Liver (tissue), 9 donors: ENCODE results near the gene SBF2. TPM values are rescaled to one million over a fixed set of nuclear protein-coding genes. Genes with fewer than 3 reads are reported as not detected.

Source experiments
- DNase-seq: peaks from one replicate; pipeline ENCODE4 v3.0.0-alpha.2; 2017; ENCODE audit warnings: low spot score
- H3K27ac ChIP-seq, 2 donors: one replicate each; pipeline ENCODE4 v1.7.0; 2013; ENCODE audit warnings: inconsistent platforms in 2 of 2, low read length in 2 of 2, control low read depth in 1 of 2, low read depth in 1 of 2, mild to moderate bottlenecking in 1 of 2
- H3K27me3 ChIP-seq, 4 donors: one replicate each; pipeline versions ENCODE4 v1.6.1 to v1.7.0; 2013; ENCODE audit warnings: low read length in 3 of 4, inconsistent platforms in 1 of 4, mild to moderate bottlenecking in 1 of 4, moderate library complexity in 1 of 4; ENCODE audit not compliant: control insufficient read depth in 4 of 4, insufficient read depth in 4 of 4
- H3K36me3 ChIP-seq, 4 donors: one replicate each; pipeline versions ENCODE4 v1.6.1 to v1.7.0; 2013; ENCODE audit warnings: low read length in 3 of 4, mild to moderate bottlenecking in 3 of 4, low read depth in 1 of 4, moderate library complexity in 1 of 4; ENCODE audit not compliant: control insufficient read depth in 4 of 4, insufficient read depth in 3 of 4
- H3K4me1 ChIP-seq, 4 donors: one replicate each; pipeline versions ENCODE4 v1.6.1 to v1.7.0; 2013; ENCODE audit warnings: low read length in 3 of 4, mild to moderate bottlenecking in 3 of 4, moderate library complexity in 1 of 4; ENCODE audit not compliant: control insufficient read depth in 4 of 4, insufficient read depth in 4 of 4
- H3K4me3 ChIP-seq, 3 donors: one replicate each; pipeline versions ENCODE4 v1.6.1 to v1.7.0; 2013; ENCODE audit warnings: low read length in 3 of 3, control low read depth in 1 of 3, low read depth in 1 of 3, mild to moderate bottlenecking in 1 of 3
- H3K9ac ChIP-seq, 2 donors: one replicate each; pipeline ENCODE4 v1.7.0; 2013; ENCODE audit warnings: low read length in 2 of 2, mild to moderate bottlenecking in 2 of 2, moderate library complexity in 2 of 2, control low read depth in 1 of 2, low read depth in 1 of 2
- H3K9me3 ChIP-seq, 4 donors: one replicate each; pipeline versions ENCODE4 v1.6.1 to v1.7.0; 2013; ENCODE audit warnings: low read length in 3 of 4; ENCODE audit not compliant: control insufficient read depth in 4 of 4
- ATF3 ChIP-seq: IDR thresholded peaks from 2 replicates; pipeline ENCODE4 v1.6.1; 2016; ENCODE audit warnings: antibody characterized with exemption
- EGR1 ChIP-seq, 2 donors: IDR thresholded peaks; 2 replicates each; pipeline ENCODE4 v1.6.1; 2016 to 2018; ENCODE audit warnings: antibody characterized with exemption in 2 of 2, low read depth in 2 of 2
- FOXA1 ChIP-seq: IDR thresholded peaks from 2 replicates; pipeline ENCODE4 v1.6.1; 2016; ENCODE audit warnings: antibody characterized with exemption
- FOXA2 ChIP-seq: IDR thresholded peaks from 2 replicates; pipeline ENCODE4 v1.6.1; 2016; ENCODE audit warnings: antibody characterized with exemption
- GABPA ChIP-seq, 2 donors: IDR thresholded peaks in 1 of 2; conservative IDR thresholded peaks in 1 of 2; 2 replicates each; pipeline ENCODE4 v1.6.1; 2016; ENCODE audit warnings: antibody characterized with exemption in 2 of 2, mild to moderate bottlenecking in 1 of 2, moderate library complexity in 1 of 2
- HNF4A ChIP-seq, 2 donors: conservative IDR thresholded peaks; 2 replicates each; pipeline ENCODE4 v1.6.1; 2016; ENCODE audit warnings: antibody characterized with exemption in 2 of 2, mild to moderate bottlenecking in 2 of 2
- HNF4G ChIP-seq: IDR thresholded peaks from 2 replicates; pipeline ENCODE4 v1.6.1; 2016; ENCODE audit warnings: antibody characterized with exemption
- RAD21 ChIP-seq, 2 donors: IDR thresholded peaks; 2 replicates each; pipeline ENCODE4 v1.6.1; 2016; ENCODE audit warnings: antibody characterized with exemption in 2 of 2, mild to moderate bottlenecking in 2 of 2
- REST ChIP-seq: IDR thresholded peaks from 2 replicates; pipeline ENCODE4 v1.6.1; 2016; ENCODE audit warnings: antibody characterized with exemption, mild to moderate bottlenecking
- RXRA ChIP-seq, 2 donors: IDR thresholded peaks; 2 replicates each; pipeline ENCODE4 v1.6.1; 2017 to 2018; ENCODE audit warnings: antibody characterized with exemption in 2 of 2, mild to moderate bottlenecking in 1 of 2
- SP1 ChIP-seq: IDR thresholded peaks from 2 replicates; pipeline ENCODE4 v1.6.1; 2018; ENCODE audit warnings: antibody characterized with exemption, mild to moderate bottlenecking
- TAF1 ChIP-seq: conservative IDR thresholded peaks from 2 replicates; pipeline ENCODE4 v1.6.1; 2016; ENCODE audit warnings: antibody characterized with exemption, mild to moderate bottlenecking
- YY1 ChIP-seq: IDR thresholded peaks from 2 replicates; pipeline ENCODE4 v1.6.1; 2016; ENCODE audit warnings: antibody characterized with exemption, mild to moderate bottlenecking
- ZBTB33 ChIP-seq: IDR thresholded peaks from 2 replicates; pipeline ENCODE4 v1.6.1; 2016; ENCODE audit warnings: antibody characterized with exemption
- WGBS: extraction: QIAGEN DNeasy Blood & Tissue Kit; methylation state at CpG from one replicate; pipeline ENCODE4 v1.1.7; 2013; 5-methylcytosine and 5-hydroxymethylcytosine counted together
- polyA plus RNA-seq, 2 donors: library from polyadenylated mRNA; stranded (reverse) in 1 of 2; unstranded in 1 of 2; fragments of 200-250 nt in 1 of 2; fragments of >200 nt in 1 of 2; fragmentation: Nextera tagmentation in 1 of 2; extraction: Ambion mirVana in 1 of 2; gene quantifications; one replicate each; pipeline versions ENCODE4 v1.2.1 to v1.2.3, GENCODE V29; 2013 to 2015
- total RNA-seq, 2 donors: library from RNA; depleted of rRNA; stranded (reverse); fragments of >200 nt; gene quantifications; one replicate each; pipeline ENCODE4 v1.2.3, GENCODE V29; 2014
- TF ChIP-seq, protein P1 (sequence below): IDR thresholded peaks from 2 replicates; pipeline ENCODE4 v1.6.1; 2016; ENCODE audit warnings: antibody characterized with exemption
- donor health status: healthy.
- donor health status: healthy.
- donor health status: healthy.
- donor health status: healthy.
- donor health status: healthy.

The SBF2 gene
- total and polyA plus RNA-seq, 4 donors = 7.5 to 31.3 (median 14.7) TPM

- H3K27ac ChIP-seq = no peak overlapping the region
- no peaks in the 10 kb centered on the region for H3K9me3 ChIP-seq
- no peak overlapping the region for H3K4me3 ChIP-seq
- peak; percentile 66 for DNase-seq
- H3K4me1 ChIP-seq = peaks cover 8 to 32% (median 24%) of the 10 kb centered on the region in 4 donors
- TF ChIP-seq EGR1 (IDR thresholded peaks at IDR 0.05; ENCODE audit: low read depth in 2 of 2) = no peak
- no peak for TF ChIP-seq RXRA (IDR thresholded peaks at IDR 0.05)
- peak in 1 of 2 donors; percentile 9 for TF ChIP-seq HNF4A (conservative IDR thresholded peaks at IDR 0.05)
- no peak for TF ChIP-seq FOXA2
- no peak for TF ChIP-seq ATF3
- no peak for TF ChIP-seq REST
- TF ChIP-seq ZBTB33 = no peak
- H3K27me3 ChIP-seq = no peaks in the 10 kb centered on the region
- WGBS = 85% methylated on average over 24 of the region's 24 CpGs
- H3K36me3 ChIP-seq = no peaks in the 10 kb centered on the region
- no peak overlapping the region for H3K9ac ChIP-seq
These were observed 4.9 kb downstream of the SBF2 start for GRCh38 chr11:10288881-10289764.

DNA sequence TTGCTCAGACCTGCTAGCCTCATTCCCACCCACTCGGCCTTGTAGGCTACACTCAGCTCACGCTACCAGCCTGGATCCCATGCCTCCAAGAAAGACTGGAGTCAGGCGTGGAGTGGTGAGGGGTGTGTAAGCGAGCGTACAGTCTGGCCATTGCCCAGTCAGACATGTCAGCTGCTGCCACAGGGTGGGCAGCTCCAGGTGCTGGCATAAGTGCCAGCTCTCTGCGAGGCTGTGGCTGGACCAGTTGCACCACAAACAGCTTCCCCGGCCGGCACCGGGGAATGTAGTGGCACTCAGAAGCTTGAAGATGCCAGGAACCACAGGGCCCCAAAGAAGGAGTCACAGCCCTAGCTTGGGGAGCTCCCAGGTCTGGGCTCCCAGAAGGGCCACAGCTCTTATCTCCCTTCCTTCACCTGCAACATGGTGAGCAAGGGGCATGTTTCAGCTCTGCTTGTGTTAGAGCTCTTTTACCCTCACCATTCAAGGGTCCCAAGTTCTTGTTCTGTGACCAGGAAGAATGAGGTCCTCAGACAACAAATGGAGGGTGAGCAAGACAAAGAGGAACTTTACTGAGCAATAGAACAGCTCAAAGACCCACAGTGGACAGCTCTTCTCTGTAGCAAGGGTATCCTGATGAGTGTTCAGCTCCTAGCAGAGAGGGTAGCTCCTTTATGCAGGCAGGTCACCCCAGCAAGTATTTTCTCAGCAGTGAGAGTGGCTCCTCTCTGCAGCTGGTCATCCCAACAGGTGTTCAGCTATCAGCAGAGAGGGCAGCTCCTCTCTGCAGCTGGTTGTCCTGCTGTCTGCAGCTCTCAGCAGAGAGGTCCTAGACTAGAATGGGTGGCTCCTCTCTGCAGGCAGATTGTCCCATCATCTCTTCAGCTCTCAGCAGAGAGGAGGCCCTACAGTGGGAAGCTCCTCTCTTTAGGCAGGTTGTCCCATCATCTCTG, 6.0 kb downstream of the SBF2 start:
- H3K36me3 ChIP-seq = no peaks in the 10 kb centered on the region
- peaks cover 8 to 32% (median 22%) of the 10 kb centered on the region in 4 donors for H3K4me1 ChIP-seq
- H3K27ac ChIP-seq = no peak overlapping the region
- TF ChIP-seq ATF3 = no peak
- no peak for TF ChIP-seq REST
- TF ChIP-seq ZBTB33 = no peak
- TF ChIP-seq HNF4G = no peak
- no peak for TF ChIP-seq RXRA (IDR thresholded peaks at IDR 0.05)
- TF ChIP-seq HNF4A (conservative IDR thresholded peaks at IDR 0.05) = no peak
- no peak for TF ChIP-seq GABPA (IDR thresholded peaks at IDR 0.05 in 1 of 2, conservative IDR thresholded peaks at IDR 0.05 in 1 of 2)
- TF ChIP-seq SP1 = no peak
- no peak for TF ChIP-seq YY1
- no peak for TF ChIP-seq RAD21 (IDR thresholded peaks at IDR 0.05)
- TF ChIP-seq, protein P1, sequence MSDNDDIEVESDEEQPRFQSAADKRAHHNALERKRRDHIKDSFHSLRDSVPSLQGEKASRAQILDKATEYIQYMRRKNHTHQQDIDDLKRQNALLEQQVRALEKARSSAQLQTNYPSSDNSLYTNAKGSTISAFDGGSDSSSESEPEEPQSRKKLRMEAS = no peak
- TF ChIP-seq TAF1 = no peak
- no peak for TF ChIP-seq FOXA2
- TF ChIP-seq FOXA1 = no peak
- no peak for TF ChIP-seq EGR1 (IDR thresholded peaks at IDR 0.05; ENCODE audit: low read depth in 2 of 2)
- H3K4me3 ChIP-seq = no peak overlapping the region
- no peaks in the 10 kb centered on the region for H3K9me3 ChIP-seq
- no peak overlapping the region for H3K9ac ChIP-seq
- WGBS = 94% methylated on average over 9 of the region's 9 CpGs
- H3K27me3 ChIP-seq = no peaks in the 10 kb centered on the region
- DNase-seq = no peak
